Hepatocyte (in vitro differentiated cells): ENCODE results near the gene OR5K2.

ENCODE experiments used
- CTCF ChIP-seq: fragments of 200-600 bp; sonication (generic); IDR thresholded peaks from 2 replicates; pipeline ENCODE4 v1.5.1; 2016; ENCODE audit warnings: antibody characterized with exemption, mild to moderate bottlenecking; ENCODE audit not compliant: poor library complexity
- EZH2phosphoT487 ChIP-seq: fragments of 200-600 bp; sonication (generic); IDR thresholded peaks from one replicate; pipeline ENCODE4 v1.6.1; 2018; ENCODE audit warnings: antibody characterized with exemption, mild to moderate bottlenecking, low read depth, moderate library complexity; ENCODE audit not compliant: unreplicated experiment, severe bottlenecking

- no peak for TF ChIP-seq CTCF
- TF ChIP-seq EZH2phosphoT487, result no peak
These were observed 3.8 kb downstream of the OR5K2 start for GRCh38 chr3:98501270-98501669.
